ENCODE data around the gene CLEC4G. TPM values are rescaled to one million over a fixed set of nuclear protein-coding genes. Genes with fewer than 3 reads are reported as not detected.

Gene CLEC4G
- polyA plus RNA-seq, 2 of the 4 experiments (the other 2 are of a cell fraction): not detected

- TF ChIP-seq REST (IDR thresholded peaks at IDR 0.05): no peak
- TF ChIP-seq NFE2L2 (conservative IDR thresholded peaks at IDR 0.05; ENCODE audit: low read length): no peak
- TF ChIP-seq TFCP2L1 (CRISPR knock-in tag; IDR thresholded peaks at IDR 0.05): no peak
- no peak for TF ChIP-seq ESRRA (IDR thresholded peaks at IDR 0.05; ENCODE audit: borderline replicate concordance, low read length)
- TF ChIP-seq FOSL2 (IDR thresholded peaks at IDR 0.05): no peak
- no peak for TF ChIP-seq FOSL2 (CRISPR knock-in tag; IDR thresholded peaks at IDR 0.05)
These were observed 15.1 kb downstream of the CLEC4G start (continued) for GRCh38 chr19:7716762-7717161.

GRCh38 chr19:7715671-7716070, 16.2 kb downstream of the CLEC4G start:
- DNase-seq (ENCODE audit: low read depth in 1 of 2, low spot score in 1 of 2) (no peak), FAIRE-seq (no peak), ATAC-seq (no peak)
- TF ChIP-seq ZFP36 (IDR thresholded peaks at IDR 0.05; ENCODE audit: borderline replicate concordance, partially characterized antibody): no peak
- no peak for TF ChIP-seq SMC3 (IDR thresholded peaks at IDR 0.05)
- TF ChIP-seq HMGXB4 (CRISPR knock-in tag; IDR thresholded peaks at IDR 0.05; ENCODE audit: borderline replicate concordance): no peak
- no peak for TF ChIP-seq RARB (CRISPR knock-in tag; IDR thresholded peaks at IDR 0.05)
- no peak for TF ChIP-seq HEYL (CRISPR knock-in tag; IDR thresholded peaks at IDR 0.05)
- H3K9me3 ChIP-seq: peaks cover 4% of the 10 kb centered on the region; the same call in 2 of the 3 replicates
- H3K4me1 ChIP-seq: no peaks in the 10 kb centered on the region
- H3K4me3 ChIP-seq: no peak overlapping the region
- no peak overlapping the region for H3K4me2 ChIP-seq
- POLR2A ChIA-PET: no interaction called here
- CTCF ChIA-PET: no interaction called here
- WGBS (ENCODE audit: missing lambda C conversion rate): 20% methylated on average over 1 of the region's 1 CpG
- no peak overlapping the region for H3K27ac ChIP-seq

- Histone ChIP-seq H3K4me3 (no peak overlapping the region), H3K9me3 (no peaks in the 10 kb centered on the region), H3K4me2 (no peak overlapping the region), H3K4me1 (no peaks in the 10 kb centered on the region), H3K27ac (no peak overlapping the region)
- whole genome bisulfite sequencing (ENCODE audit: missing lambda C conversion rate): 57% methylated on average over 5 of the region's 5 CpGs
- FAIRE-seq: no peak
- TF ChIP-seq HMGXB4 (CRISPR knock-in tag; IDR thresholded peaks at IDR 0.05; ENCODE audit: borderline replicate concordance): no peak
- no peak for TF ChIP-seq FOXS1 (CRISPR knock-in tag; IDR thresholded peaks at IDR 0.05)
- TF ChIP-seq GATA3 (IDR thresholded peaks at IDR 0.05; ENCODE audit: borderline replicate concordance): no peak
- TF ChIP-seq RCOR1 (IDR thresholded peaks at IDR 0.05; ENCODE audit: low read depth, low read length): no peak
- TF ChIP-seq BCL3 (IDR thresholded peaks at IDR 0.05): no peak
- TF ChIP-seq CBX2 (IDR thresholded peaks at IDR 0.05; ENCODE audit: borderline replicate concordance, low read depth): no peak
- TF ChIP-seq FOSL2 (IDR thresholded peaks at IDR 0.05): no peak
- TF ChIP-seq FOSL2 (CRISPR knock-in tag; IDR thresholded peaks at IDR 0.05): no peak
- TF ChIP-seq POLR2A (IDR thresholded peaks at IDR 0.05; ENCODE audit: low read length): no peak
- TF ChIP-seq JUNB (IDR thresholded peaks at IDR 0.05): no peak
- no peak for TF ChIP-seq ZNF302 (CRISPR knock-in tag; IDR thresholded peaks at IDR 0.05)
- TF ChIP-seq EHF (CRISPR knock-in tag; IDR thresholded peaks at IDR 0.05): no peak
- no peak for TF ChIP-seq ZSCAN20 (CRISPR knock-in tag; IDR thresholded peaks at IDR 0.05)
- TF ChIP-seq BHLHE40 (IDR thresholded peaks at IDR 0.05; ENCODE audit: low read depth, low read length): no peak
- CTCF ChIA-PET: no interaction called here
- no peak for ATAC-seq
- DNase-seq (ENCODE audit: low read depth in 1 of 2, low spot score in 1 of 2): no peak
- POLR2A ChIA-PET: no interaction called here
These were observed 21.3 kb downstream of the CLEC4G start for GRCh38 chr19:7710616-7711015.
